DOHH2 (cell line): ENCODE data around the gene VWA1.

Experiments
- EZH2phosphoT487 ChIP-seq: fragments of 200-600 bp; sonication (generic); IDR thresholded peaks from 2 replicates; pipeline ENCODE4 v1.6.1; 2017; ENCODE audit warnings: borderline replicate concordance, mild to moderate bottlenecking, antibody characterized with exemption, low read length, moderate library complexity, mixed read lengths
- TF ChIP-seq, protein P1 (sequence below): fragments of 200-600 bp; sonication (generic); IDR thresholded peaks from one replicate; pipeline ENCODE4 v1.5.1; 2014; ENCODE audit warnings: antibody characterized with exemption, mild to moderate bottlenecking, low read depth, low read length; ENCODE audit not compliant: poor library complexity, severe bottlenecking

DNA sequence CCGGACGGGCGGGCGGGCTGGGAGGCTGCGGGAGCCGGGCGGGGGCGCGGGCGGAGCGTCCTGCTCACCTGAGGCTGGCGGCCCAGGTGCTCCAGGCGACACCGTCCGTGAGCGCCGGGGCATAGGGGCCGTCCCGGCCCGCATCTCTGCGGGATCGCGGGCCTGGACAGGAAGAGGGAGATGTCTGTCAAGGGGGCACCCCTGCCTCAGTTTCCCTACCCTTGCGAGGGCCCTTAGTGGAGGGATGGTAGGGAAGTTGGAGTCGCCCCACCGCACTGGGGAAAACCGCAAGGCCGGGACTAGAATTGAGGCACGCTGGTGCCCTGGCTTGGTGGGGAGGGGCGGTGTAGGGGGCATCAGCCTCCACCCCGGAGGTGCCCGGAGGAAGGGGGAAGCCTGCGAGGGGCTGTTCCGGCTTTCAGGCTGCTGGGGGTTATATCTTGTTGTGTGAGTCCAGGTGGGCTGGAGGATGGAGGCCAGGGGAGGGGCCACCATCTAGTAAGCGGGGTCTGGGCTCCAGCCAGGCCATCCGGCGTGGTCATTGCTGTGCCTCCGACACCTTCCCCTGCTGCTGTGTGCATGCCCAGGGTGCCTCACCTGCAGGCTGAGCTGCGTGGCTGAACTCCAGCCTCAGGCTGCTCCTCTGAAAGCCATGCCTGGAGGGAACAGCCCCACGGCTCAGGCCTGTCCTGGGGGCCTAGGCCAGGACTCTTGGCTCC lies 580 bp downstream of the VWA1 start:
- TF ChIP-seq, protein P1, sequence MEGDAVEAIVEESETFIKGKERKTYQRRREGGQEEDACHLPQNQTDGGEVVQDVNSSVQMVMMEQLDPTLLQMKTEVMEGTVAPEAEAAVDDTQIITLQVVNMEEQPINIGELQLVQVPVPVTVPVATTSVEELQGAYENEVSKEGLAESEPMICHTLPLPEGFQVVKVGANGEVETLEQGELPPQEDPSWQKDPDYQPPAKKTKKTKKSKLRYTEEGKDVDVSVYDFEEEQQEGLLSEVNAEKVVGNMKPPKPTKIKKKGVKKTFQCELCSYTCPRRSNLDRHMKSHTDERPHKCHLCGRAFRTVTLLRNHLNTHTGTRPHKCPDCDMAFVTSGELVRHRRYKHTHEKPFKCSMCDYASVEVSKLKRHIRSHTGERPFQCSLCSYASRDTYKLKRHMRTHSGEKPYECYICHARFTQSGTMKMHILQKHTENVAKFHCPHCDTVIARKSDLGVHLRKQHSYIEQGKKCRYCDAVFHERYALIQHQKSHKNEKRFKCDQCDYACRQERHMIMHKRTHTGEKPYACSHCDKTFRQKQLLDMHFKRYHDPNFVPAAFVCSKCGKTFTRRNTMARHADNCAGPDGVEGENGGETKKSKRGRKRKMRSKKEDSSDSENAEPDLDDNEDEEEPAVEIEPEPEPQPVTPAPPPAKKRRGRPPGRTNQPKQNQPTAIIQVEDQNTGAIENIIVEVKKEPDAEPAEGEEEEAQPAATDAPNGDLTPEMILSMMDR: no peak
- no peak for TF ChIP-seq EZH2phosphoT487
